Endothelial cell of umbilical vein (primary cell): ENCODE results near the gene OR51A2. TPM values are rescaled to one million over a fixed set of nuclear protein-coding genes. Genes with fewer than 3 reads are reported as not detected.

Source experiments
- BruUV-seq: library from RNA; stranded (reverse); fragments of 400-500 nt; replicated peaks from 2 replicates; lab custom pipeline; 2021; lab: Mats Ljungman, UMichigan
- CTCF ChIA-PET: fragments of 300-600, 350-600 bp; sonication (Branson Sonifier 250); formaldehyde crosslinking; loops from one replicate; lab custom pipeline; 2021; ENCODE audit warnings: antibody characterized with exemption, inconsistent platforms; lab: Charles Lee
- POLR2A ChIA-PET: fragments of 300-600, 350-600 bp; sonication (Branson Sonifier 250); formaldehyde crosslinking; loops from one replicate; lab custom pipeline; 2021; ENCODE audit warnings: antibody characterized with exemption, inconsistent platforms; lab: Charles Lee
- DNase-seq: peaks from one replicate; pipeline ENCODE4 v3.0.0-alpha.2; 2011; ENCODE audit warnings: low read depth, low spot score
- FAIRE-seq: peaks from 2 replicates; lab custom pipeline; 2011; peaks lifted over from hg19 to GRCh38; lab: Jason Lieb, UNC
- H2AFZ ChIP-seq: 2 replicates; pipeline ENCODE4 v1.6.0; 2012; ENCODE audit warnings: low read depth, low read length, control low read depth, inconsistent platforms
- H3K27ac ChIP-seq: 2 replicates; pipeline ENCODE4 v1.5.1; 2011; ENCODE audit warnings: low read depth, mild to moderate bottlenecking, control low read depth, low read length, moderate library complexity; ENCODE audit not compliant: insufficient read depth
- H3K27me3 ChIP-seq, 2 experiments: 2 replicates each; pipeline versions ENCODE4 v1.6.0 to v1.6.1; 2011; ENCODE audit warnings: low read length in 2 of 2, mixed read lengths in 1 of 2; ENCODE audit not compliant: control insufficient read depth in 2 of 2, insufficient read depth in 2 of 2
- H3K36me3 ChIP-seq, 2 experiments: 2 replicates in 1 of 2; 3 replicates in 1 of 2; pipeline ENCODE4 v1.5.1; 2011; ENCODE audit warnings: low read length in 2 of 2, mild to moderate bottlenecking in 1 of 2, moderate library complexity in 1 of 2; ENCODE audit not compliant: control insufficient read depth in 2 of 2, insufficient read depth in 2 of 2; ENCODE audit errors: extremely low read depth in 1 of 2
- H3K4me1 ChIP-seq: 3 replicates; pipeline ENCODE4 v1.5.1; 2011; ENCODE audit warnings: mild to moderate bottlenecking, low read length; ENCODE audit not compliant: control insufficient read depth, insufficient read depth; ENCODE audit errors: extremely low read depth
- H3K4me2 ChIP-seq: 2 replicates; pipeline ENCODE4 v1.6.1; 2011; ENCODE audit warnings: low read length, control low read depth, mixed read lengths; ENCODE audit not compliant: insufficient read depth
- H3K4me3 ChIP-seq, 3 experiments: fragments of 200-600 bp in 1 of 3; sonication (generic), shearing (Covaris generic) in 1 of 3; replicated peaks in 1 of 3; 2 replicates each; pipeline ENCODE4 v1.5.1; 2011 to 2016; ENCODE audit warnings: control low read depth in 3 of 3, low read length in 3 of 3, mild to moderate bottlenecking in 2 of 3, inconsistent platforms in 1 of 3, low read depth in 1 of 3, moderate library complexity in 1 of 3; ENCODE audit not compliant: insufficient read depth in 1 of 3
- H3K79me2 ChIP-seq: 2 replicates; pipeline ENCODE4 v1.6.0; 2012; ENCODE audit warnings: low read length, inconsistent platforms; ENCODE audit not compliant: control insufficient read depth, insufficient read depth
- H3K9ac ChIP-seq: replicated peaks from 2 replicates; pipeline ENCODE3; 2011; ENCODE audit warnings: low read length, control low read depth; ENCODE audit not compliant: insufficient read depth; ENCODE audit errors: extremely low read depth
- H3K9me1 ChIP-seq: replicated peaks from 3 replicates; pipeline ENCODE4 v1.6.0; 2011; ENCODE audit warnings: mild to moderate bottlenecking, low read length; ENCODE audit not compliant: control insufficient read depth, insufficient read depth; ENCODE audit errors: extremely low read depth
- H3K9me3 ChIP-seq: replicated peaks from 2 replicates; pipeline ENCODE4 v1.5.1; 2012; ENCODE audit warnings: low read length, inconsistent platforms; ENCODE audit not compliant: control insufficient read depth, insufficient read depth
- H4K20me1 ChIP-seq: replicated peaks from 2 replicates; pipeline ENCODE3; 2011; ENCODE audit warnings: mild to moderate bottlenecking, low read length; ENCODE audit not compliant: control insufficient read depth, insufficient read depth; ENCODE audit errors: extremely low read depth
- EZH2 ChIP-seq: IDR thresholded peaks from 2 replicates; pipeline ENCODE4 v1.6.1; 2012; ENCODE audit warnings: borderline replicate concordance, low read depth, mild to moderate bottlenecking, moderate library complexity, low read length, inconsistent platforms; ENCODE audit not compliant: severe bottlenecking
- FOS ChIP-seq: IDR thresholded peaks from 2 replicates; pipeline ENCODE4 v1.6.1; 2011; ENCODE audit warnings: mild to moderate bottlenecking, low read length, moderate library complexity, borderline replicate concordance; ENCODE audit not compliant: insufficient read depth
- GATA2 ChIP-seq: IDR thresholded peaks from 2 replicates; pipeline ENCODE4 v1.7.0; 2011; ENCODE audit warnings: low read depth, mild to moderate bottlenecking, moderate library complexity, mixed read lengths, low read length; ENCODE audit not compliant: insufficient read length, insufficient read depth
- JUN ChIP-seq: IDR thresholded peaks from 2 replicates; pipeline ENCODE4 v1.6.1; 2011; ENCODE audit warnings: borderline replicate concordance, low read depth; ENCODE audit not compliant: insufficient read length, insufficient read depth
- MYC ChIP-seq: IDR thresholded peaks from one replicate; pipeline ENCODE4 v1.6.1; 2011; ENCODE audit warnings: mild to moderate bottlenecking, low read depth, low read length
- POLR2A ChIP-seq: IDR thresholded peaks from 2 replicates; pipeline ENCODE4 v1.6.1; 2012; ENCODE audit warnings: low read depth, mild to moderate bottlenecking, control low read depth, low read length
- dilution Hi-C: fragments of 300-500 bp; cut with MboI; formaldehyde crosslinking; loops from one replicate; pipeline ENCODE4 v1.15.0; 2019; ENCODE audit warnings: low sequenced_read_pairs; ENCODE audit not compliant: extremely low pct_ligation_motif_present
- intact Hi-C: fragments of 100-400 bp; cut with micrococcal nuclease; formaldehyde crosslinking; loops from one replicate; pipeline ENCODE4 v1.10.0; 2022
- polyA plus RNA-seq, 4 experiments: library from polyadenylated mRNA; depleted of rRNA in 3 of 4; stranded (reverse) in 3 of 4; unstranded in 1 of 4; fragments of >200 nt; gene quantifications; 2 replicates each; pipeline versions ENCODE4 v1.2.1 to v1.2.3, GENCODE V29; 2011 to 2012; ENCODE audit warnings: missing spikeins in 1 of 4
- total RNA-seq: library from RNA; stranded (reverse); gene quantifications from 2 replicates; pipeline ENCODE4 v1.2.3, GENCODE V29; 2021
- TF ChIP-seq, protein P1 (sequence below), 2 donors: IDR thresholded peaks; 1 replicate in 1 of 2; 2 replicates in 1 of 2; pipeline ENCODE4 v1.5.1; 2011; ENCODE audit warnings: low read length in 2 of 2, mild to moderate bottlenecking in 2 of 2, moderate library complexity in 2 of 2, control low read depth in 1 of 2, inconsistent platforms in 1 of 2, low read depth in 1 of 2; ENCODE audit not compliant: insufficient read depth in 1 of 2; ENCODE audit errors: extremely low read depth in 1 of 2
- TF ChIP-seq, protein P2 (sequence below): IDR thresholded peaks from 2 replicates; pipeline ENCODE4 v1.6.1; 2011; ENCODE audit not compliant: insufficient read depth, insufficient read length

The OR51A2 gene
- total and polyA plus RNA-seq, 2 donors (not counting 3 experiments of a cell fraction or from before 2014, with no cell fraction given): not detected

DNA sequence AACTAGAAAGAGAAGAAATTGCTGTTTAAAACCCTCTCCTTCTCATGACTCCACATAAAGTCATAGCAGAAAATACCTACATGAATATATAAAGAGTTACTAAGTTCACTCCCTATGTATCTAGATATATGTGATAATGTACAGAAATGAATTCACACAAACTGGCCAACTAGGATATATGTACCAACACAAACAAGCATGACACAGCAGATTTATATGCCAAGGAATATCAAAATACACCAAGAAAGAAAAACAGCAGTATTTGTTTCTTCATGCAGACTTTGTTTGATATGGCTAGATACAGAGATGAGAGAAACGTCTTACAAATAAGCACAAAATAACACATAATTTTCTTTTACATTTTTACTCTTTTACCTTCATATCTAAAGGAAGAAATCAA lies 33.2 kb downstream of the OR51A2 start:
- POLR2A ChIA-PET: no interaction called here
- no TSS peak for BruUV-seq
- intact Hi-C loops: no loop called here
- no peaks in the 10 kb centered on the region for H3K27me3 ChIP-seq
- no peak overlapping the region for H3K9ac ChIP-seq
- H3K36me3 ChIP-seq: no peaks in the 10 kb centered on the region
- H3K4me3 ChIP-seq: no peak overlapping the region
- DNase-seq (no peak), FAIRE-seq (no peak)
- TF ChIP-seq, protein P1, sequence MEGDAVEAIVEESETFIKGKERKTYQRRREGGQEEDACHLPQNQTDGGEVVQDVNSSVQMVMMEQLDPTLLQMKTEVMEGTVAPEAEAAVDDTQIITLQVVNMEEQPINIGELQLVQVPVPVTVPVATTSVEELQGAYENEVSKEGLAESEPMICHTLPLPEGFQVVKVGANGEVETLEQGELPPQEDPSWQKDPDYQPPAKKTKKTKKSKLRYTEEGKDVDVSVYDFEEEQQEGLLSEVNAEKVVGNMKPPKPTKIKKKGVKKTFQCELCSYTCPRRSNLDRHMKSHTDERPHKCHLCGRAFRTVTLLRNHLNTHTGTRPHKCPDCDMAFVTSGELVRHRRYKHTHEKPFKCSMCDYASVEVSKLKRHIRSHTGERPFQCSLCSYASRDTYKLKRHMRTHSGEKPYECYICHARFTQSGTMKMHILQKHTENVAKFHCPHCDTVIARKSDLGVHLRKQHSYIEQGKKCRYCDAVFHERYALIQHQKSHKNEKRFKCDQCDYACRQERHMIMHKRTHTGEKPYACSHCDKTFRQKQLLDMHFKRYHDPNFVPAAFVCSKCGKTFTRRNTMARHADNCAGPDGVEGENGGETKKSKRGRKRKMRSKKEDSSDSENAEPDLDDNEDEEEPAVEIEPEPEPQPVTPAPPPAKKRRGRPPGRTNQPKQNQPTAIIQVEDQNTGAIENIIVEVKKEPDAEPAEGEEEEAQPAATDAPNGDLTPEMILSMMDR (IDR thresholded peaks at IDR 0.05; ENCODE audit: extremely low read depth in 1 of 2, insufficient read depth in 1 of 2, low read depth in 1 of 2, low read length in 2 of 2): no peak
- TF ChIP-seq FOS (no peak), GATA2 (no peak), MYC (no peak), EZH2 (no peak), JUN (no peak), POLR2A (no peak)
- TF ChIP-seq, protein P2, sequence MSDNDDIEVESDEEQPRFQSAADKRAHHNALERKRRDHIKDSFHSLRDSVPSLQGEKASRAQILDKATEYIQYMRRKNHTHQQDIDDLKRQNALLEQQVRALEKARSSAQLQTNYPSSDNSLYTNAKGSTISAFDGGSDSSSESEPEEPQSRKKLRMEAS: no peak
- CTCF ChIA-PET: no interaction called here
- H2AFZ ChIP-seq: no peak overlapping the region
- H3K4me2 ChIP-seq: no peak overlapping the region
- no peaks in the 10 kb centered on the region for H3K4me1 ChIP-seq
- no peaks in the 10 kb centered on the region for H3K9me3 ChIP-seq
- no peaks in the 10 kb centered on the region for H4K20me1 ChIP-seq
- no peak overlapping the region for H3K27ac ChIP-seq
- dilution Hi-C loops: no loop called here
- H3K9me1 ChIP-seq: no peaks in the 10 kb centered on the region
- H3K79me2 ChIP-seq: no peaks in the 10 kb centered on the region
